ENCODE measurements around the gene CXCR6. TPM values are rescaled to one million over a fixed set of nuclear protein-coding genes. Genes with fewer than 3 reads are reported as not detected.
A peak's percentile ranks its signal among the peaks of the same experiment; 100 is the strongest.

Gene CXCR6
- total RNA-seq, 2 donors from 2014 or later: 0.96 to 1.2 TPM

GRCh38 chr3:45983770-45984169 lies 40.5 kb downstream of the CXCR6 start:
- H3K36me3 ChIP-seq: no peaks in the 10 kb centered on the region
- no peaks in the 10 kb centered on the region for H3K9me3 ChIP-seq
- WGBS: 65% methylated on average over 3 of the region's 3 CpGs
- DNase-seq (ENCODE audit: low spot score): no peak
- H3K4me3 ChIP-seq: no peak overlapping the region
- peaks cover 36% of the 10 kb centered on the region for H3K4me1 ChIP-seq (replicated peaks)
- TF ChIP-seq POLR2A (IDR thresholded peaks at IDR 0.05): no peak
- TF ChIP-seq CTCF (IDR thresholded peaks at IDR 0.05): no peak
- TF ChIP-seq POLR2AphosphoS5 (IDR thresholded peaks at IDR 0.05): no peak
- no peaks in the 10 kb centered on the region for H3K27me3 ChIP-seq (replicated peaks; ENCODE audit: insufficient read depth)
- intact Hi-C loops (cut with DNase I): no loop called here
- H3K27ac ChIP-seq: peak overlapping the region; percentile 83 to 86

- H3K27ac ChIP-seq: peak overlapping the region; percentile 83 to 86
- intact Hi-C loops (cut with DNase I): no loop called here
- H3K4me3 ChIP-seq: no peak overlapping the region
- peaks cover 36% of the 10 kb centered on the region for H3K4me1 ChIP-seq (replicated peaks)
- DNase-seq (ENCODE audit: low spot score): peak; percentile 70
- no peaks in the 10 kb centered on the region for H3K9me3 ChIP-seq
- no peaks in the 10 kb centered on the region for H3K27me3 ChIP-seq (replicated peaks; ENCODE audit: insufficient read depth)
- TF ChIP-seq POLR2AphosphoS5 (IDR thresholded peaks at IDR 0.05) (peak; percentile 83), POLR2A (IDR thresholded peaks at IDR 0.05) (no peak)
- H3K36me3 ChIP-seq: no peaks in the 10 kb centered on the region
- WGBS: 39% methylated on average over 8 of the region's 8 CpGs
Measured at GRCh38 chr3:45984331-45985312, 41.4 kb downstream of the CXCR6 start.

- no peak for DNase-seq (ENCODE audit: low spot score)
- Histone ChIP-seq H3K27me3 (replicated peaks; ENCODE audit: insufficient read depth) (no peaks in the 10 kb centered on the region), H3K4me1 (replicated peaks) (peaks cover 36% of the 10 kb centered on the region), H3K9me3 (no peaks in the 10 kb centered on the region), H3K36me3 (no peaks in the 10 kb centered on the region), H3K27ac (peak overlapping the region; percentile 83 to 86), H3K4me3 (no peak overlapping the region)
- TF ChIP-seq POLR2AphosphoS5 (IDR thresholded peaks at IDR 0.05): no peak
- no peak for TF ChIP-seq CTCF (IDR thresholded peaks at IDR 0.05)
- TF ChIP-seq POLR2A (IDR thresholded peaks at IDR 0.05): no peak
- intact Hi-C loops (cut with DNase I): no loop called here
- WGBS: 63% methylated on average over 13 of the region's 13 CpGs
Measured at GRCh38 chr3:45985532-45986302, 42.5 kb downstream of the CXCR6 start.

GRCh38 chr3:45986303-45986982 lies 43.2 kb downstream of the CXCR6 start:
- H3K27ac ChIP-seq: peak overlapping the region; percentile 83 to 86
- H3K36me3 ChIP-seq: no peaks in the 10 kb centered on the region
- no peak overlapping the region for H3K4me3 ChIP-seq
- intact Hi-C loops (cut with DNase I): no loop called here
- H3K27me3 ChIP-seq (replicated peaks; ENCODE audit: insufficient read depth): no peaks in the 10 kb centered on the region
- TF ChIP-seq CTCF (IDR thresholded peaks at IDR 0.05) (no peak), POLR2AphosphoS5 (IDR thresholded peaks at IDR 0.05) (peak; percentile 87)
- H3K4me1 ChIP-seq (replicated peaks): peaks cover 36% of the 10 kb centered on the region
- no peaks in the 10 kb centered on the region for H3K9me3 ChIP-seq
- WGBS: 48% methylated on average over 5 of the region's 5 CpGs
- peak; percentile 78 for DNase-seq (ENCODE audit: low spot score)
